ENCODE data around the gene P2RY8.
"Not testable (repeated sequence)": the region's sequence is repeated elsewhere in the genome, so short reads cannot be mapped to it uniquely, and the experiment has no call there.

P2RY8 gene

DNA sequence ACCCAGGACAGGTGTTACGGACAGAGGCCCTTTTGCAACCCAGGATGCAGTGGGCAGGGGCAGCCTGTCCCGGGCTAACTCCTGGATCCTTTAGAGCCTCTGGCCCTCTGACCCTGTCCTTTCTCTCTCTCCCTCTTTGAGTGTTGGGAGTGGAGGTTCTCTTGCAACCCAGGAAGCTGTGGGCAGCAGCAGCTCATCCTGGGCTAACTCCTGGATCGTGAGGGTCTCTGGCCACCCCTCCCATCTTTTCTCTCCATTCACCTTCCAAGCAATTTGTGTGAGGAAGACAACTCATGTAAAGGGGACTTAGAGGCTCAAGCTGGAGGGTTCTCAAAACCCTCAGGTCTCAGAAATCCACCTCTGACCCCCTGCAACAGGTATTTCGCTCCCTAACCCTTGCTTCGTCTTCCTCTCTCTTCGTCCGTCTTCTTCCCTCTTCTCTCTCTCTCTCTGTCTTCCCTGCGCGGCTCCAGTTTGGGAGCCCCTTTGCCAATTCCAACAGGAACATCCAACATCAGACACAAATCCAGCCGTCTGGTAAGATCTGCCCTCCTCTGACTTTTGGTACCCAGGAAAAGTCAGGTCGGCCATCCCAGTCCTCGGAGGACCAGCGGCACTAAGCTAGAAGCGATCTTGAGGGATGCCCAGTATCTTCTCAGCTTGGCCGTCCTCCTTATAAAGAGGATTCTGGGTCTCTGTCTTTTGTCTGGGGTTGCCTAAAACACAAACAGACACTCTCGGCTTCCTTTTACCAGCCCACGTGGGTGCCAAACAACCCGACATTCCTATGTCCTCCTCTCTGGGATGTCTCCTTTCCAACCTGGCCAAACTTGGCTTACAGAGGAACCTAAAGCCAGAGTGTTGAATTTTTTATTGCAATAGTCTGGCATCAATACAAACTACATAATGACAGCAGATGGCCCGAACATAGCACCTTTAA lies 92.2 kb downstream of the P2RY8 start:
- DNase-seq (ENCODE audit: low read depth) = no peak

DNA sequence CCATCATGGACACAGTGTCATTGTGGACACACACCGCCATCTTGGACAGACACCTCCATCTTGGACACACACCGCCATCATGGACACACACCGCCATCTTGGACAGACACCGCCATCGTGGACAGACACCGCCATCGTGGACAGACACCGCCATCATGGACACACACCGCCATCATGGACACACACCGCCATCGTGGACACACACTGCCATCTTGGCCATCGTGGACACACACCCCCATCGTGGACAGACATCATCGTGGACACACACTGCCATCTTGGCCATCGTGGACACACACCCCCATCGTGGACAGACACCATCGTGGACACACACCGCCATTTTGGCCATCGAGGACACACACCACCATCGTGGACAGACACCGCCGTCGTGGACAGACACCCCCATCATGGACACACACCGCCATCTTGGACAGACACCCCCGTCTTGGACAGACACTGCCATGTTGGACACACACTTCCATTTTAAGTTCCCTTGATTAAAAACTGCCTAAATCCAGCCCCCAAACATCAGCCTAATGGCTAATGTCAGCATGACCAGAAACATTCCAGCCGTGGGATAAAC lies 93.4 kb downstream of the P2RY8 start:
- no peak for DNase-seq (ENCODE audit: low read depth)

DNA sequence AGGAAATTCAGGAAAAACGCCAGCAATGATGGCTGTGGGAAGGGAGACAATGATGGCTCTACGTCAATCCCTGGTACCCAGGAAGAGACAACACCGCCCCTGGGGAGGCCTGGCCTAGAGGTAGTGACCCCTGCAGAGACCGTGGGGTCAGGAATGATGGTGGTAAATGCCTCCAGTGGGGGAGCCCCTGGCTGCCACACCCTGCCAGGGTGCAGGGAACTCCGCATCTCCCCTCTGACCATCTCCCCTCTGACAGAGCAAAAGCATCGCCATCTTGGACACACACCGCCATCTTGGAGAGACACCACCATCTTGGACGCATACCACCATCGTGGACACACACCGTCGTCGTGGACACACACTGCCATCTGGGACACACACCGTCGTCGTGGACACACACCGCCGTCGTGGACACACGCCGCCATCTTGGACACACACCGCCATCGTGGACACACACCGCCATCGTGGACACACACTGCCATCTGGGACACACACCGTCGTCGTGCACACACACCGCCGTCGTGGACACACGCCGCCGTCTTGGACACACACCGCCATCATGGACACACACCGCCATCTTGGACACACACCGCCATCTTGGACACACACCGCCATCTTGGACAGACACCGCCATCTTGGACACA lies 94.1 kb downstream of the P2RY8 start:
- DNase-seq (ENCODE audit: low read depth) = no peak

DNA sequence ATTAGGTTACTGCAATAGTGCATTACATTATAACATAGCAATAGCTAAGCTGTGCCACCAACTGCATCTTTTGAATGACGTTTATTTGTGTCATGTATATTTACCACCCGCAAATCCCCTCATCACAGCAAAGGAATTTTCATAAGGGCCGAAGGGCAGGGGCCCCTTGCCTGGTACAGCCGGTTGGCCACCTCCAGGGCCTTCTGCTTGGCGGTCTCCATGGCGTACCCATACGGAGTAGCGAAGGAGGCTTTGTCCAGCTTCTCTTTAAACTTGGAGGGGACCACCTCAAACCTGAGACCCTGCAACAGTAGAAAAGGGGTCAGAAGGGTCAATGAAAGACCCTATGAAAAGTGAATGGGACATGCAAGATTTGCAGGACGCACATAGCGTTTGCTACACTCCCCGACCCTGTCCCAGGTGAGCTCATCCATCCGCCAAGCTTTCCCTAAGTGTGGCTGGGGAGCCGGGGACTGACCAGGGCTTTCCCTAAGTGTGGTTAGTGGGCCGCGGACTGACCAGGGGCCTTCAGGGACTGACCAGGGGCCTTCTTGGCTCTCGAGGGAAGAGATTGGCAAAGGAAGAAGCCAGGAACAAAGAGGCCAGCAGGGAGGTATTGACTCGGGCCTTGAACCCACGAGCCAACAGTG lies 94.8 kb downstream of the P2RY8 start:
- DNase-seq (ENCODE audit: low read depth) = no peak

DNA sequence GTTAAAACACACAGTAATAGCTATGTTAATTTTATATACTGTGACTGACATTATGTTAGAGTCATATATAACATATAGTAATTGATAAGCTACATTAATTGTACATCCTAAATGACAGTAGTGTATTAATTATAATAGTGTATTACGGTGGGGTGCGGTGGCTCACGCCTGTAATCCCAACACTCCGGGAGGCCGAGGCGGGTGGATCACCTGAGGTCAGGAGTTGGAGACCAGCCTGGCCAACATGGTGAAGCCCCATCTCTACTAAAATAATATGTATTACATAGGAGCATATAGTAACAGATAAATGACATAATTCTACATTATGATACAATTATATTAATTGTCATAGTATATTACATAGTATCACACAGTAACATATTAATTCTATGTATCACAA lies 96.5 kb downstream of the P2RY8 start:
- no peak for DNase-seq (ENCODE audit: low read depth)

DNA sequence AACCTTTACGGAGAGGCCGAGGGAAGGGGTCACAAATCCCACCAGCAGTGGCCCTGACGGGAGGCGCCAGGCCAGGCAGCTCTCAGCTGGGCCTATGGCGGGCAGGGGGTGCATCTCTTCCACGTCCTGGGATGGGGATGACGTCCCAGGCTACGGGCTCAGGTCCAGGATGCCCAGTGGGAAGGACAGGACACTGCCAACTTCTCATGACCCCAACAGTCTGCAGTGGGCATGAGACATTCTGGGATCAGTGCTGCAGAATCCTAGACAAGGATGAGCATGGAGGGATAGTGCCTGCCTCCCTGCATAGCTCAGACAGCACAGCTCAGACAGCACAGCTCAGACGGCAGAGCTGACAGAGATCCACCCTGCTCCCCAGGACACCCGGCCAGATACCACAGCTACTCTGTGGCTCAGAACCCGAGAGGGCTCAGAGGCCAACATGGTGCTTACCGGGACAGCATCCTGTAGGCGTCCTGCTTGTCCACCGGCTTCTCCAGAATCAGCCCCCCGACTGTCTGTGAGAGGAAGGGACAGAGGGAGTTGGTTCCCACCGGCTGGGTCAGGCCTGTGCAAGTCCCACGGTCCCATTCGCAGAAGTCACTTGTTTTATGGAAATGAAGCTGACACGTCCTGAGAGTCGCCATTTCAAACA lies 101.6 kb downstream of the P2RY8 start:
- no peak for DNase-seq (ENCODE audit: low read depth)

DNA sequence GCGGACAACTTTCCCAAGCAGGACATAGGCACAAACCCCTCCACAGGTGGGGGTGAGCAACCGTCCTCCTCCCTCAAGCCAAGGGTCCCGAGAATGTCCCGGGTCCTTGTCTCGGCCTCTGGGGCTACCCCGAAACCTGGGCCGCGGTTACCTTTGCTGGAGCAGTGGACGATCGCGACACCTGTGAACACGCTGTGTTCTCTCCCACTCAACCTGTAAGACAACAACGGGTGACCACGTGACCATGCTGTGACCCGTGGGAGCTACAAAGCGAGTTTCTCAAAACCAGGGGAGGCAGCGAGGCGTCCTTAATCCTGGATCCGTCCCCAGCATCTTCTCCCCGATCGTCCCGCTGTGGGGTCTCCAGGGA lies 102.1 kb downstream of the P2RY8 start:
- DNase-seq (ENCODE audit: low read depth) = no peak

DNA sequence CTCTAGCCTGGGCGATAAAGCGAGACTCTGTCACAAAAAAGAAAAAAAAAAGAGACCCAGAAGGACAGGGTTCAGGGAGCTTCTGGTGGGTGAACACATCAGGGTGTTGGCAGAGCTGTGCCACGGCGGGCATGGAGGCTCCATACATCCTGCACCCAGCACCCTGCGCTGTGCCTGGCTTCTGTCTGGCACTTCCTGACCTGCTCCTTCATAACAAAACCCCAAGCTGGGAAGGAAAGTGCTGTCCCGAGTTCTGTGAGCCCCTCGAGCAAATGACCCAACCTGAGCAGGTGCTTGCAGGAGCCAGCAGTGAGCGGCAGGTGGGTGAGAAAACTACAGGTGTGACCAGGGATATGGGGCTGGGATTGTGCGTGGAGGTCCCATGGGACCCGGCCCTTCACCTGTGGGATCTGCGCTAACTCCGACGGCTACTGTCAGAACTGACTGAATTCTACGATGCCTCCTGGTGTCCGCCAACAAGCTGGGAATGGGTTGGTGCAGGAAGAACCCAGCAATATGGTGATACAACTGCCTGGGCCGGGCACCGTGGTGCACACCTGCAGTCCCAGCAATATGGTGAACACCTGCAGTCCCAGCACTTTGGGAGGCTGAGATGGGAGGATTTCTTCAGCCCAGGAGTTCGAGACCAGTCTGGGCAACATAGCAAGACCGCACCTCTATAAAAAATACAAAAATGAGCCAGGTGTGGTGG lies 103.2 kb downstream of the P2RY8 start:
- DNase-seq (ENCODE audit: low read depth) = no peak

DNA sequence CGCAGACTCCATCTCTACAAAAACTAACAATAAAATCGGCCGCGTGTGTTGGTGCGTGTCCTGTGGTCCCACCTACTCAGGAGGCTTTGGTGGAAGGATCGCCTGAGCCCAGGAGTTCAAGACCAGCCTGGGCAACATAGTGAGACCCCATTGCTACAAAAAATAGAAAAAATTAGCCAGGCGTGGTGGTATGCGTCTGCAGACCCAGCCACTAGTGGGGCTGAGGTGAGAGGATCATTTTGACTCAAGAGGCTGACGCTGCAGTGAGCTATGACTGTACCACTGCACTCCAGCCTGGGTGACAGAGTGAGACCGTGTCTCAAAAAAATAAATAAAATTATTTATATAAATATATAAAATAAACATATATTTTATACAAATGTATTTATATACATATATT lies 106.5 kb downstream of the P2RY8 start:
- no peak for DNase-seq (ENCODE audit: low read depth)

DNA sequence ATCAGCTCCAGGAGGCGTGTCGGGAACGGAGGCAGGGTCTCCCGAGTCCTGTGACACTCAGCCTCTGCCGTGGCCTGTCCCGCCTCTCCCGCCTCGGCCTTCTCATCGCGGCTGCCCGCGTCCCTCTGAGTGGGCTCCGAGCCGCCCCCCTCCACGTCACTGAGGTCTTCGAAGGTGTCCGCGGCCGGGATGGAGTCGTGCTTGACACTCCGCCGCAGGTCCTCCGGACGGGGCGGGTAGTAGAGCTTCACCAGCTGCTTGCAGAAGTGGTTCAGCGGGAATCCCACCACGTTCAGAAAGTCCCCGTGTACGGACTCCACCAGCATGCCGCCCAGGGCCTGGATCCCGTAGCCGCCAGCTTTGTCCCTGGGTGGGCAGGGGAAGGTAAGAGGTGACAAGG lies 109.2 kb downstream of the P2RY8 start:
- DNase-seq (ENCODE audit: low read depth) = no peak

DNA sequence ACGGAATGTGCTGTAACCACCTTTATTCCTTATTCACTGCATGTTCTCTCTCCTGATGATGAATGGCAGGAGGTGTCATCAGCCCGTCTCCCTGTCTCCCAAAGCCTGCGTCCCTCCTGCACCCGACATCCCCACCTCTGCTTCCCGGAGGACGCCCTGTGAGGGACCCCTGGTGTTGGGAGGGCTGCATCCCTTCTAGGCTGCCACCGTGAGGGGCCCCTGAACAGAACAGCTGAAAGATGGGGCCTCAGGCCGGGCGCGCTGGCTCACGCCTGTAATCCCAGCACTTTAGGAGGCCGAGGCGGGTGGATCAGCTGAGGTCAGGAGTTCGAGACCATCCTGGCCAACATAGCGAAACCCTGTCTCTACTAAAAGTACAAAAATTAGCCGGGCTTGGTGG lies 110.7 kb downstream of the P2RY8 start:
- DNase-seq (ENCODE audit: low read depth) = not testable (repeated sequence)

DNA sequence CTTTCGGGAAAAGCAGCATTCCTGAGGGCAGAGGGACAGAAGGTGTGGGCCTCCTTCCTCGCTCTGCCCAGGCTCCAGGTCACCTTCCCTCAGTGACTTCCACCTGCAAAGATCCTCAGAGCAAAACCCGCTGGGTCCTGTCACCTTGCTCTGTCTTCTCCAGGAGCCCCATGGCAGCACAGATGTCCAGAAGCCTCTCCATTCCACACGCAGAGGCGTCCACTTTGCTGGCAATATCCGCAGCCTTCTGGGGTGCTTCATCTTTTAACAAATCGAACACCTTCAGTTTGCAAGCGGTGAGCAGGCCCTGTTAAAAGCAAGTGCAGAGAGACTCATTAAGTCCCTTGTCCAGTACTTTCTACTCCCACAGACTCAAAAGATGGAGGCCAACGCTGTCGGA lies 111.6 kb downstream of the P2RY8 start:
- DNase-seq (ENCODE audit: low read depth) = no peak

DNA sequence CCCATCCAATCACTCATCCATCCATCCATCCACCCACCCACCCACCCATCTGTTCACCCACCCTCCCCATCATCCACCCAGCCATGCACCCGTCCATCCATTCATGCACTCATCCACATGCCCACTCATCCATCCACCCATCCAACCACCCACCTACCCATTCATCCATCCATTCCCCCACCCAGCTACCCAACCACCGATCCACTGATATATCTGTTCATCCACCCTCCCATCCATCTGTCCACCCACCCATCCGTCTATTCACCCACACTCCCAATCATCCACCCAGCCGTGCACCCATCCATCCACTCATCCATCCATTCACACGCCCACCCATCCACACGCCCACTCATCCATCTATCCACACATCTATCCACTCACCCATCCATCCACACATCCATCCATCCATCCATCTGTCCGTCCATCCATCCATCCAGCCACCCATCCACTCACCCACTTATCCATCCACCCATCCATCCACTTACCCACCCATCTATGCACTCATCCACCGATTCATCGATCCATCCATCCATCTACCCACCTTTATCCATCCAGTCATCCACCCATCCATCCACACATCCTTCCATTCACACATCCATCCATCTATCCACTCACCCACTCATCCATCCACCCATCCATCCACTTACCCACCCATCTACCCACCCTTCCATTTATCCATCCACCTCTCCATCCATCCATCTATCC lies 112.7 kb downstream of the P2RY8 start:
- no peak for DNase-seq (ENCODE audit: low read depth)

DNA sequence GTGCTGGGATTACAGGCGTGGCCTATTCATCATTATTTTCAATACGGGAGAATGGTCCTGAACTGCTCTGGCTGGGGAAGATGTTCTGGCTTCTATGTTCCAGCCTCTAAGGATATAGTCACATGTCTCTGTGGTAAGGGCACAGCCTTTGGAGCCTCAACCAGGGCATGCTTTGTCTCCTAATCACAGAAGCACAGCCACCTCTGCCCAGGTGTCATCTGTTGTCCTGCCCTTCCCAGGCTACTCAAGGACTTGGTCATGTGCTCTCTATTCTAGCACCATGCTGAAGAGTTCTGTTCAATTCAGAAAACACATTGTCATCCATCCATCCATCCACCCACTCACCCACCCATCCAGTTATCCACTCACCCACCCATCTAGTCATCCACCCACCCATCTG lies 113.8 kb downstream of the P2RY8 start:
- no peak for DNase-seq (ENCODE audit: low read depth)

DNA sequence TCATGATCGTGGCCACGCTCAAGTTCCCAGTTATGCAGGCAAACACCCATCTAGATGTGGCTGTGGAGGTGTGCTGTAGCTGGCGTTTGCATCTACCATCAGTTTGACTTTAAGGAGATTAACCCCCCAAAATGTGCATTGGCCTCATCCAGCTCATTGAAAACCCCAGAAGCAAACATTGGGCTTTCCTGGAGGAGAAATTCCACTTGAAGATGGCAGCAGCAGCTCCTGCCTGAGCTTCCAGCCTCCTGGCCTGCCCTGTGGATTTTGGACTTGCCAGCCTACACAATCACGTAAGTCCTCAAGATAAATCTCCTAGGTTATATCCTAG lies 114.9 kb downstream of the P2RY8 start:
- DNase-seq (ENCODE audit: low read depth) = no peak

DNA sequence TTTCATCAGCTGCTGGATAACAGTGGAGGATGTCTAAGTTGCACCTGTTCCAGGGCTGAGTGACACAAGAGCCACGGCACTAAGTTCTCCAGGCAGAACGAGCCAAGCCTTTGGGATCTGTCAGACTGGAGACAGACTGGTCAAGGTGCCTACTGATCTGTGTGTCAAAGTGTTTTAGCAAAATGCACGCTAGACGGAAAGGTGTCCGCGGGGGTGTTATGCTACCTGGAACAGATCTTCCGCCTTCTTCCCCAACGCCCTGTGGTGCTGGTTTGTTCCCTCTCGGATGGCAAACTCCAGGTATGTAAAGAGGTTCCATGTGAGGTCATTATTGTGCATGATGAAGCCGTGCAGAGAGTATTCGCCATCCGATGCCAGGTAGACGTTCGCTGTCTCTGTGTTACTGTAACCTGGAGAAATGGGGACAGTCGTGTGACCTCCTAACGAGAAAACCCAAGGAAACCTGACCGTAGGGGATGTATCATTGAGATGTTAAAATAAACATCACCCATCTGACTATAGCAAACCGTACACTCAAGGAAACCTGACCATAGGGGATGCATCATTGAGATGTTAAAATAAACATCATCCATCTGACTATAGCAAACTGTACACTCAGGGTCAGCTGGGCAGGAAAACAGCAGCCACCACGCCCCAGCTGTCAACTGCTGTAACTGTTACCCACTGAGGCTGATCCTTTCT lies 115.4 kb downstream of the P2RY8 start:
- no peak for DNase-seq (ENCODE audit: low read depth)

DNA sequence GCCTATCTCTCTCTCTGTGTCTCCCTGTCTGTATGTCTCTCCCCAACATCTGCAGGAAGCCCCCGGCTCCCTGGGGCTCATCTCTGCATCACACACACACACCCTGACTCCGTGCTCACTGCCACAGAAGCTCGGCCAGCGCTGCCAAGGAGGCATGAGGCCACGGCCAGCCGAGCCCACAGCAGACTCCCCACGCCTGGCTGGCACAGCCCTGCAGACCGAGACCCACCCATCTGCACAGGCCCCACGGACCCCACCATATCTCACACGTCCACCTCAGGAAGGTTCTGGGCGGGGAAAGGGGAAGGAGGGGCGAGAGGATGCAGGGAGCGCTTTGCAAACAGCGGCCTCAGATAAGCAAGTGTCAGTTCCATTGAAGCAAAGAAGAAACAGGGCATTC lies 116.6 kb downstream of the P2RY8 start:
- no peak for DNase-seq (ENCODE audit: low read depth)

DNA sequence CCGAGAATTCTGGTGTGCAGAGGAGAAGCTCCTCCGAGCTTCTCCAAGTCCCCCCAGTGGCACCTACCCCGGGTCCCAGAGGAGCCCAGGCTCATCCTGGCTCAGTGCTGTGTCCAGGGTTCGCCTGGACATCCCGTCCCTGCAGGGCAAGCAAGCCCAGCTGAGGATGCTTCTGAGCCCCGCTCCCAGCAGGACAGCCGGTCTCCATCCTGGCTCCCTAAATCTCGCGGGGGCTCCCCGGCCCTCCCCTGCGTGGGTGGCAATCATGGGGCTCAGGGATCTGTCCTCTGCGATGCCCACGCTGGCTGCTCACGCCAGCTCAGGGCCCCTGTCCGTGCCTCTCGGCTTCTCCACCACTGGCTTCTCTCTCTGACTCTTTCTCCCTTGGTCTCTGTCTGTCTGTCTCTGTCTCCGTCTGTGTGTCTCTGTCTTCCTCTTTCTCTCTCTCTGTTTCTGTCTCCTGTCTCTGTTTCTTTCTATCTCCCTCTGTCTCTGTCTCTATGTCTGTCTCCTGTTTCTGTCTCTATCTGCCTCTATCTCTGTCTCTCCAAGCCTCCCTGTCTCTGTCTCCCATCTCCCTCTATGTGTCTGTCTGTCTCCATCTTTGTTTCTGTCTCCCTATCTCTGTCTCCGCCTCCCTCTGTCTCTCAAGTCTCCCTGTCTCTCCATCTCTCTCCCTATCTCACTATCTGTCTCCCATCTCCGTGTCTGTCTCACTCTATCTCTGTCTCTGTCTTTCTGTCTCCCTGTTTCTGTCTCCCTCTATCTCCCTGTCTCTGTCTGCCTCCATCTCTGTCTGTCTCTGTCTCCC lies 117.2 kb downstream of the P2RY8 start:
- no peak for DNase-seq (ENCODE audit: low read depth)

DNA sequence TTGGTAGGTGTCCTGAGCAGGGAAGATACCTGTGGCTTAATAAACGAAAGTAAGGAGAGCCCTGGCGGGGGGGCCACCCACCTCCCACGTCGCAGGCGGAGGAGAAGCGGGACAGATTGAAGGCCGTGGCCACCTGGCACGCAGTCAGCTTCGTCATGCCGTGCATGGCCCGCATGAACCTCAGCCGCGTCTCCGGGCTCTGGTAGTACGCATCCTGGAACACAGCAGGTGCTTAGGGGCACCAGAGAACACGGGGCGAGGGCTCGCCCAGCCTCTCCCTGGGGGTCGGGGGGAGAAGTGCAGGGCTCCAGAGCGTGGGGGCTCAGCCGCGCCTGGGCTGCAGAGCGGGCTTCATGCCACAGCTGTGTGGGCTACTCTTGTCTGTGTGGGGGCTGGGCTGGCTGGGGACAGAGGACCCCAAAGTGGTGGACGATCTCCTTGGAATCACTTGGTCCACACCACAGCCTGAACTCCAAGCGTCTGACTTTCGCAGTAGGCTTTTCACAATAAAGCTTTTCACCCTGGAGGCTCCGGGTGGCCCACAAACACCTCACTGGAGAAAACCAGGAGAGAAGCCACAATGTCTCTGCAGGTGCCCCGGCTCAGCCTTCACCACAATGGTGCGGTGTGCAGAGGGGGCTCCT lies 118.0 kb downstream of the P2RY8 start:
- no peak for DNase-seq (ENCODE audit: low read depth)
